ENCODE data around the gene MGAT3.
A peak's percentile ranks its signal among the peaks of the same experiment; 100 is the strongest.
"Not testable (repeated sequence)": the region's sequence is repeated elsewhere in the genome, so short reads cannot be mapped to it uniquely, and the experiment has no call there.

Gene MGAT3

GRCh38 chr22:39518996-39519680, 62.3 kb downstream of the MGAT3 start:
- Histone ChIP-seq H3K9ac (ENCODE audit: low read depth, low read length) (peak overlapping the region; percentile 100), H2AFZ (ENCODE audit: low read depth, low read length) (peak overlapping the region; percentile 72), H3K36me3 (ENCODE audit: insufficient read depth, low read length) (peaks cover 69% of the 10 kb centered on the region), H4K20me1 (ENCODE audit: insufficient read depth, low read length) (peaks cover 47% of the 10 kb centered on the region), H3K9me3 (ENCODE audit: insufficient read depth, low read length, severe bottlenecking) (no peaks in the 10 kb centered on the region), H3K4me3 (ENCODE audit: low read depth in 1 of 2, low read length in 2 of 2) (peak overlapping the region; percentile 70 to 95; a peak in 3 of 4 replicates), H3K79me2 (ENCODE audit: insufficient read depth, low read length) (peaks cover 77% of the 10 kb centered on the region), H3K4me2 (ENCODE audit: insufficient read depth, low read length) (peak overlapping the region; percentile 74), H3K27me3 (ENCODE audit: insufficient read depth, low read length, poor library complexity) (no peaks in the 10 kb centered on the region), H3K27ac (ENCODE audit: low read length) (peak overlapping the region; percentile 98), H3K4me1 (ENCODE audit: insufficient read depth, low read length) (peaks cover 45% of the 10 kb centered on the region)
- TF ChIP-seq EZH2 (IDR thresholded peaks at IDR 0.05; ENCODE audit: borderline replicate concordance, low read depth, low read length, severe bottlenecking) (no peak), CTCF (IDR thresholded peaks at IDR 0.05; ENCODE audit: borderline replicate concordance, extremely low read depth, low read length, poor library complexity, severe bottlenecking) (no peak)
- ATAC-seq (ENCODE audit: insufficient read depth, low read depth) (peak; percentile 6; the same call in 2 of the 3 replicates), DNase-seq (peak; percentile 52)

GRCh38 chr22:39519681-39520225, 62.9 kb downstream of the MGAT3 start:
- Histone ChIP-seq H3K27me3 (ENCODE audit: insufficient read depth, low read length, poor library complexity) (no peaks in the 10 kb centered on the region), H3K4me2 (ENCODE audit: insufficient read depth, low read length) (peak overlapping the region; percentile 74), H3K4me1 (ENCODE audit: insufficient read depth, low read length) (peaks cover 46% of the 10 kb centered on the region), H3K36me3 (ENCODE audit: insufficient read depth, low read length) (peaks cover 68% of the 10 kb centered on the region), H3K9ac (ENCODE audit: low read depth, low read length) (peak overlapping the region; percentile 100), H4K20me1 (ENCODE audit: insufficient read depth, low read length) (peaks cover 48% of the 10 kb centered on the region), H3K4me3 (ENCODE audit: low read depth in 1 of 2, low read length in 2 of 2) (peak overlapping the region; percentile 70 to 95; a peak in 3 of 4 replicates), H3K79me2 (ENCODE audit: insufficient read depth, low read length) (peaks cover 78% of the 10 kb centered on the region), H2AFZ (ENCODE audit: low read depth, low read length) (peak overlapping the region; percentile 72), H3K9me3 (ENCODE audit: insufficient read depth, low read length, severe bottlenecking) (no peaks in the 10 kb centered on the region), H3K27ac (ENCODE audit: low read length) (peak overlapping the region; percentile 98)
- peak; percentile 91 for ATAC-seq (ENCODE audit: insufficient read depth, low read depth)
- TF ChIP-seq EZH2 (IDR thresholded peaks at IDR 0.05; ENCODE audit: borderline replicate concordance, low read depth, low read length, severe bottlenecking) (no peak), CTCF (IDR thresholded peaks at IDR 0.05; ENCODE audit: borderline replicate concordance, extremely low read depth, low read length, poor library complexity, severe bottlenecking) (peak; percentile 42)
- peak; percentile 98 for DNase-seq

- H3K9ac ChIP-seq (ENCODE audit: low read depth, low read length) = peak within 1 kb of the TSS; percentile 100
- DNase-seq (peak; percentile 68), ATAC-seq (ENCODE audit: insufficient read depth, low read depth) (peak; percentile 13)
- peak within 1 kb of the TSS; percentile 85 for H2AFZ ChIP-seq (ENCODE audit: low read depth, low read length)
- no peaks in the 10 kb centered on the region for H3K27me3 ChIP-seq (ENCODE audit: insufficient read depth, low read length, poor library complexity)
- peak within 1 kb of the TSS; percentile 98 for H3K27ac ChIP-seq (ENCODE audit: low read length)
- H3K4me1 ChIP-seq (ENCODE audit: insufficient read depth, low read length) = peaks cover 49% of the 10 kb centered on the region
- peak within 1 kb of the TSS; percentile 74 for H3K4me2 ChIP-seq (ENCODE audit: insufficient read depth, low read length)
- H4K20me1 ChIP-seq (ENCODE audit: insufficient read depth, low read length) = peaks cover 48% of the 10 kb centered on the region
- peak within 1 kb of the TSS; percentile 93 to 95 for H3K4me3 ChIP-seq (ENCODE audit: low read depth in 1 of 2, low read length in 2 of 2)
- no peak for TF ChIP-seq EZH2 (IDR thresholded peaks at IDR 0.05; ENCODE audit: borderline replicate concordance, low read depth, low read length, severe bottlenecking)
- no peak for TF ChIP-seq CTCF (IDR thresholded peaks at IDR 0.05; ENCODE audit: borderline replicate concordance, extremely low read depth, low read length, poor library complexity, severe bottlenecking)
- peaks cover 68% of the 10 kb centered on the region for H3K36me3 ChIP-seq (ENCODE audit: insufficient read depth, low read length)
- no peaks in the 10 kb centered on the region for H3K9me3 ChIP-seq (ENCODE audit: insufficient read depth, low read length, severe bottlenecking)
- peaks cover 78% of the 10 kb centered on the region for H3K79me2 ChIP-seq (ENCODE audit: insufficient read depth, low read length)
Measured at GRCh38 chr22:39520226-39521105, 63.7 kb downstream of the MGAT3 start, which contains the start of gene ATF4. TSS of gene ATF4 (plus strand) at chr22:39520562. CDS start at chr22:39521446, 884 bp downstream.

- ATAC-seq (ENCODE audit: insufficient read depth, low read depth); H2AFZ ChIP-seq (ENCODE audit: low read depth, low read length); H3K27me3 ChIP-seq (ENCODE audit: insufficient read depth, low read length, poor library complexity); H3K9me3 ChIP-seq (ENCODE audit: insufficient read depth, low read length, severe bottlenecking); DNase-seq: not testable (repeated sequence)
- Histone ChIP-seq H4K20me1 (ENCODE audit: insufficient read depth, low read length) (peaks cover 48% of the 10 kb centered on the region), H3K9ac (ENCODE audit: low read depth, low read length) (peak overlapping the region; percentile 100), H3K4me3 (ENCODE audit: low read depth in 1 of 2, low read length in 2 of 2) (peak overlapping the region; percentile 93 to 95), H3K4me1 (ENCODE audit: insufficient read depth, low read length) (peaks cover 49% of the 10 kb centered on the region), H3K36me3 (ENCODE audit: insufficient read depth, low read length) (peaks cover 61% of the 10 kb centered on the region), H3K4me2 (ENCODE audit: insufficient read depth, low read length) (peak overlapping the region; percentile 74), H3K79me2 (ENCODE audit: insufficient read depth, low read length) (peaks cover 76% of the 10 kb centered on the region), H3K27ac (ENCODE audit: low read length) (peak overlapping the region; percentile 98)
Measured at GRCh38 chr22:39521106-39521885, 64.5 kb downstream of the MGAT3 start.

All from DND-41 (cell line).